ENCODE data around the gene TCHP. TPM values are rescaled to one million over a fixed set of nuclear protein-coding genes. Genes with fewer than 3 reads are reported as not detected.
A peak's percentile ranks its signal among the peaks of the same experiment; 100 is the strongest.
"Not testable (repeated sequence)": the region's sequence is repeated elsewhere in the genome, so short reads cannot be mapped to it uniquely, and the experiment has no call there.

Gene TCHP
- 100 to 1,000 TPM in 1 of 4 donors, 10 to 100 TPM in 3; 23.9 to 120 (median 36.3) TPM for total RNA-seq

DNA sequence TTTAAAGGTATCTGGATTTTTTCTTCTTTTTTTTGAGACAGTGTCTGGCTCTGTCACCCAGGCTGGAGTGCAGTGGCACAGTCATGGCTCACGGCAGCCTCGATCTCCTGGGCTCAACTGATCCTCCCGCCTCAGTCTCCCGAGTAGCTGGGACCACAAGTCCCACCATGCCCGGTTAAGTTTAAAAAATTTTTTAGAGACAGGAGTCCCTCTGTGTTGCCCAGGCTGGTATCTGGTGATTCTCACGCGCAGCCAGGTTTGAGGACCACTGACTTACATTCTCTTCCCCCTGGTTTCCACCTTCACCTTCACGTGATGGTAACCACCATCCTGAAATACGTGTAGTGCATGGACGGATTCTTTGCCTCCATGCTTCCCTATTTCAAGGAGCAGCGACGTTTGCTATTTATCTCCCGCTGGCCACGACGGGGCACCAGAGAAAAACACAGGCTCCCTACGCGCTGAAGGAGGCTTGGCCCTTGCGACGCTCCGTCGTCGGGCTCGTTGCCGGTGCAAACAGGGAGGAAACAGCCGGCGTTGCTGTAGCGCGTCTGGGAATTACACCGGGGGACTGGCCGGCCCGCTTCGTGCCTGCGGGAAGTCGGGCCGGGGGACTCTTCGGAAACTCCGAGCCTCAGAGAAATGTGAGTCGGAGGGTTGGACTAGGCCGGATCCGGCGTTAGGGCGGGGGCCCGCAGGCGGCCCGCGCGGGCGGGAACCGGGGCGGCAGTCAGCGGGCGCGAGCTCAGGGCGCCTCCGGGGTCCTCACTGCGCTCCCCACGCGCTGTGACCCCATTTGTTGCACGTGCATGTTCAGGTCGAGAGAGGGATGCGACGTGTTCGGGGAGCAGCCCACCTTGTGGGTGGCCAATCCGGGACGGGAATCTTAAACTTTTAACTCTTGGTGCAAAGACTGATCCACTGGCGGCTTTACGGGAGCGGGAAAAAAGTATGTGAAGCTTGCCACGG is at the start of gene TCHP:
Gene TCHP, plus strand, starts transcription at position 492 of the 969 bp plus-strand sequence. CDS start 2,753 bp downstream, outside the sequence.
- Histone ChIP-seq H3K4me3 (peak within 1 kb of the TSS; percentile 50 to 84 (median 82)), H3K36me3 (peaks cover 0 to 24% (median 0%) of the 10 kb centered on the region in 3 donors), H3K9me3 (no peaks in the 10 kb centered on the region), H3K4me1 (peaks cover 0 to 14% (median 0%) of the 10 kb centered on the region in 4 donors), H3K27ac (peak within 1 kb of the TSS; percentile 58 to 83 (median 77)), H3K27me3 (no peaks in the 10 kb centered on the region)
- TF ChIP-seq CTCF (IDR thresholded peaks at IDR 0.05), result peak in 4 of 6 experiments; percentile 30 to 49 (median 43)
- peak; percentile 34 to 47 for TF ChIP-seq POLR2A (IDR thresholded peaks at IDR 0.05)
- peak; percentile 84 to 93 (median 90) for DNase-seq

DNA sequence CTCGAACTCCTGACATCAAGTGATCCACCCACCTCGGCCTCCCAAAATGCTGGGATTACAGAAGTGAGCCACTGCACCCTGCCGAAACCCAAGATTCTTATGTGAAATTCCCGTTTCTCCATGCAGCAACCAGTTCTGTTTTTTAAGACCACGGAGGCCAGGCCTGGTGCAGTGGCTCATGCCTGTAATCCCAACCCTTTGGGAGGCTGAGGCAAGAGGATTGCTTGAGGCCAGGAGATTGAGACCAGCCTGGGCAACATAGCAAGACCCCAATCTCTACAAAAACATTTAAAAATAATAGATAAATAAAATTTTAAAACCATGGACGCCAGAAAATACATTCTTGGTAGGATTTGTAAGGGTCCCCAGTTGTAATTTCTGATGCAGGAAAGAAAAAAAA is 49.6 kb upstream of the TCHP start:
- not testable (repeated sequence) for DNase-seq, H3K4me1 ChIP-seq

GRCh38 chr12:109855377-109855776 is 44.7 kb upstream of the TCHP start:
- peaks cover 0 to 62% (median 0%) of the 10 kb centered on the region in 3 donors for H3K36me3 ChIP-seq
- no peaks in the 10 kb centered on the region for H3K4me1 ChIP-seq
- no peak for DNase-seq
- no peak for TF ChIP-seq CTCF (IDR thresholded peaks at IDR 0.05)
- no peak for TF ChIP-seq POLR2A (IDR thresholded peaks at IDR 0.05)
- no peak overlapping the region for H3K27ac ChIP-seq
- H3K27me3 ChIP-seq, result no peaks in the 10 kb centered on the region
- H3K9me3 ChIP-seq, result no peaks in the 10 kb centered on the region
- no peak overlapping the region for H3K4me3 ChIP-seq

More for the DNA sequence above, 49.6 kb upstream of the TCHP start:
- not testable (repeated sequence) for H3K27ac ChIP-seq, H3K27me3 ChIP-seq, H3K4me3 ChIP-seq, H3K9me3 ChIP-seq
- H3K36me3 ChIP-seq, result peaks cover 0 to 31% (median 0%) of the 10 kb centered on the region in 3 donors

DNA sequence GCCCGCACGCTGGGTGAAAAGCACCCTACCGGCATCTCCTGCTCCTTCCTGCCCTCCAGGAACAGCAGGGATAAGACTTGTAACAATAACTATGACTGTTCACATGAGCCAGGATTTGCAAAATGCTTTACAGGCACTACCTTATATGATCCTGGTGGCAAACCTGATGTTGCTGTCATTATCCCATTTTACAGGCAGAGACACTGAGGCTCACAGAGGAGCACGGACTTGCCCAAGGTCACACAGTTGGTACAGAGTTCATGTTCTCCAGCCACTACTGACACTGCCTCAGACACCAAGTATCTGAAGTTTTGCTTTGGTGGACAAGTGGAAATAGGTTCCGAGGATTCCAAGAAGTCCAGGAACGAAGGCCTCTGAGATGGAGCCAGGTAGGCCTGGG is 42.4 kb upstream of the TCHP start:
- H3K4me1 ChIP-seq, result peaks cover 0 to 19% (median 2%) of the 10 kb centered on the region in 4 donors
- no peaks in the 10 kb centered on the region for H3K27me3 ChIP-seq
- TF ChIP-seq POLR2A (IDR thresholded peaks at IDR 0.05) (no peak), CTCF (IDR thresholded peaks at IDR 0.05) (no peak)
- no peak overlapping the region for H3K27ac ChIP-seq
- H3K9me3 ChIP-seq, result no peaks in the 10 kb centered on the region
- H3K36me3 ChIP-seq, result peaks cover 0 to 49% (median 0%) of the 10 kb centered on the region in 3 donors
- DNase-seq, result no peak
- H3K4me3 ChIP-seq, result no peak overlapping the region

DNA sequence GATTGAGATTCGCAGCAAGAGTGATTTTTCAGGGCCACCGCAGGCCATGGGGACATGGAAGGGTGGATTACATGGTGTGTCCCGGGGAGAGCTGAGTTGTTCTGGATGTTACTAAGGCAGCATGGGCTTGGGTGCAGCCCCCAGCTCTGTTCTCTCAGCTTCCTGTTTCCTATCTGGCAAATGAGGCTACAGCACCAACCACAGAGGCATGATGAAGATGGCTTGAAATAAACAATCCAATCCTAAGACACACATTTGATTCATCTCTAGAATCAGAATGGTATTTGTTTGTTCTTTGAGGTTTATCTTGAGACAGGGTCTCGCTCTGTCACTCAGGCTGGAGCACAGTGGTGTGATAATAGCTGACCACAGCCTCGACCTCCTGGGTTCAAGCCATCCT is 41.3 kb upstream of the TCHP start:
- TF ChIP-seq CTCF (IDR thresholded peaks at IDR 0.05) (no peak), POLR2A (IDR thresholded peaks at IDR 0.05) (no peak)
- no peak for DNase-seq
- Histone ChIP-seq H3K4me1 (peaks cover 0 to 22% (median 2%) of the 10 kb centered on the region in 4 donors), H3K4me3 (no peak overlapping the region), H3K9me3 (no peaks in the 10 kb centered on the region), H3K36me3 (peaks cover 0 to 48% (median 0%) of the 10 kb centered on the region in 3 donors), H3K27ac (peak overlapping the region in 1 of 4 donors; percentile 37), H3K27me3 (no peaks in the 10 kb centered on the region)

GRCh38 chr12:109860977-109861376 is 39.1 kb upstream of the TCHP start:
- Histone ChIP-seq H3K27me3 (no peaks in the 10 kb centered on the region), H3K9me3 (no peaks in the 10 kb centered on the region), H3K27ac (peak overlapping the region in 2 of 4 donors; percentile 62 to 74), H3K4me3 (no peak overlapping the region), H3K4me1 (peaks cover 0 to 38% (median 8%) of the 10 kb centered on the region in 4 donors), H3K36me3 (peaks cover 0 to 26% (median 0%) of the 10 kb centered on the region in 3 donors)
- DNase-seq, result no peak
- TF ChIP-seq CTCF (IDR thresholded peaks at IDR 0.05) (no peak), POLR2A (IDR thresholded peaks at IDR 0.05) (no peak)

Measured in Peyer's patch (tissue), 4 donors.